Tibial nerve (tissue), 4 donors: ENCODE measurements around the gene GORASP2.

ENCODE experiments used
- EP300 ChIP-seq, 2 donors: sonication (generic); formaldehyde crosslinking; IDR thresholded peaks; one replicate each; pipeline ENCODE4 v1.6.1; 2017; ENCODE audit warnings: antibody characterized with exemption in 2 of 2, mild to moderate bottlenecking in 1 of 2
- POLR2A ChIP-seq, 2 donors: fragments of 450-650 bp; IDR thresholded peaks; one replicate each; pipeline ENCODE4 v1.6.1; 2017; ENCODE audit warnings: antibody characterized with exemption in 2 of 2, mild to moderate bottlenecking in 2 of 2, moderate library complexity in 2 of 2
- TF ChIP-seq, protein P1 (sequence below), 5 experiments: fragments of 200-600 bp in 3 of 5; fragments of 450-650 bp in 2 of 5; sonication (generic) in 3 of 5; IDR thresholded peaks; one replicate each; pipeline ENCODE4 v1.5.1; 2016 to 2019; ENCODE audit warnings: antibody characterized with exemption in 5 of 5, mild to moderate bottlenecking in 3 of 5, moderate library complexity in 2 of 5

GRCh38 chr2:170925923-170926322, 3.1 kb upstream of the GORASP2 start:
- TF ChIP-seq POLR2A (IDR thresholded peaks at IDR 0.05) (no peak), EP300 (IDR thresholded peaks at IDR 0.05) (no peak)
- TF ChIP-seq, protein P1, sequence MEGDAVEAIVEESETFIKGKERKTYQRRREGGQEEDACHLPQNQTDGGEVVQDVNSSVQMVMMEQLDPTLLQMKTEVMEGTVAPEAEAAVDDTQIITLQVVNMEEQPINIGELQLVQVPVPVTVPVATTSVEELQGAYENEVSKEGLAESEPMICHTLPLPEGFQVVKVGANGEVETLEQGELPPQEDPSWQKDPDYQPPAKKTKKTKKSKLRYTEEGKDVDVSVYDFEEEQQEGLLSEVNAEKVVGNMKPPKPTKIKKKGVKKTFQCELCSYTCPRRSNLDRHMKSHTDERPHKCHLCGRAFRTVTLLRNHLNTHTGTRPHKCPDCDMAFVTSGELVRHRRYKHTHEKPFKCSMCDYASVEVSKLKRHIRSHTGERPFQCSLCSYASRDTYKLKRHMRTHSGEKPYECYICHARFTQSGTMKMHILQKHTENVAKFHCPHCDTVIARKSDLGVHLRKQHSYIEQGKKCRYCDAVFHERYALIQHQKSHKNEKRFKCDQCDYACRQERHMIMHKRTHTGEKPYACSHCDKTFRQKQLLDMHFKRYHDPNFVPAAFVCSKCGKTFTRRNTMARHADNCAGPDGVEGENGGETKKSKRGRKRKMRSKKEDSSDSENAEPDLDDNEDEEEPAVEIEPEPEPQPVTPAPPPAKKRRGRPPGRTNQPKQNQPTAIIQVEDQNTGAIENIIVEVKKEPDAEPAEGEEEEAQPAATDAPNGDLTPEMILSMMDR (IDR thresholded peaks at IDR 0.05) = no peak
